Measurements from ENCODE around the gene PURA. TPM values are rescaled to one million over a fixed set of nuclear protein-coding genes. Genes with fewer than 3 reads are reported as not detected.

Gene PURA
- total RNA-seq (2012; rRNA removed), result 12.7 and 13.4 TPM in 2 replicates

DNA sequence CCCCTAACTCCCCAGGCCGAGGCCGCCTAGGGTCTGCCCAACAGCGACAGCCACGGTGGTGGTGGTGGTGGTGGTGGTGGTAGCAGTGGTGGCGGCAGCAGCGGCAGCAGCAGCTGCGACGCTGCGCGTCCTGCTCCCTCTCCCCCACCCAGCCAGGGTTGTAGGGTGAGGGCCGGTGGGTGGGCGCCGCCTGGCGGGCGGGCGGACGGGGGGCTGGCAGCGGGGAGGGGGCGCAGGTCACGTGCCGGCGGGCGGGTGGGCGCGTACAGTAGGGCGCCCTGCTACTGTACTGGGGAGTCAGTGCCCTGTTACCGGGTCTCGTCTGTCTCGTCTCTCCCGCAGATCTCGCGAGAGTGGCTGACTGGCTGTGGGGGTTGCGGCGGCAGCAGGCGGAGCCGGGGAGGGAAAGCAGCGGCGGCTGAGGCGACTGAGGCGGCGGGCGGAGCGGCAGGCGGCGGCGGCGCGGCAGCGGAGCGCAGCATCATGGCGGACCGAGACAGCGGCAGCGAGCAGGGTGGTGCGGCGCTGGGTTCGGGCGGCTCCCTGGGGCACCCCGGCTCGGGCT is at the start of gene PURA:
Gene PURA (plus strand): TSS at position 411 of the 565 bp plus-strand sequence. CDS start 73 bp downstream, at position 484.
- peaks cover 37% of the 10 kb centered on the region for H3K4me1 ChIP-seq (ENCODE audit: control insufficient read depth, insufficient read depth, low read length)
- peak within 1 kb of the TSS; percentile 88 for H3K4me3 ChIP-seq (ENCODE audit: low read length)
- peak within 1 kb of the TSS; percentile 94 for H3K4me2 ChIP-seq (ENCODE audit: low read length)
- H3K9ac ChIP-seq (ENCODE audit: low read depth, low read length), result peak within 1 kb of the TSS; percentile 86
- no peaks in the 10 kb centered on the region for H3K27me3 ChIP-seq (ENCODE audit: control insufficient read depth, insufficient read depth, low read length)
- H3K9me3 ChIP-seq (replicated peaks; ENCODE audit: low read length), result no peaks in the 10 kb centered on the region
- H3K36me3 ChIP-seq (ENCODE audit: insufficient read depth, low read length), result peaks cover 5% of the 10 kb centered on the region

DNA sequence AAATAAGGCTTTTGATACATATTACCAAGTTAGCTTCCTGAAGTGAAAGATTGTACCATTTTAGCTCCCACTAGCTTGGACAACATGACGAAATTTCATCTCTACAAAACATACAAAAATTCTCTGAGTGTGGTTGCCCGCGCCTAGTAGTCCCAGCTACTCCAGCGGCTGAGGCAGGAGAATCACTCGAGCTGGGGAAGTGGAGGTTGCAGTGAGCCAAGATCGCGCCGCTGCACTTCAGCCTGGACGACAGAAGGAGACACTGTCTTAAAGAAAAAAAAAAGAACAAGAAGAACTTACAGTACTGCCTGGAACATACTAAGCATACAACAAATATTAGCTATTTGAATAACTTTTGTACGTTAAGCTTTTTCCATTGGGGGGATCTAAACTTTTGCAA is 41.1 kb upstream of the PURA start:
- Histone ChIP-seq H3K36me3 (ENCODE audit: insufficient read depth, low read length) (no peaks in the 10 kb centered on the region), H3K4me3 (ENCODE audit: low read length) (no peak overlapping the region)

GRCh38 chr5:140073296-140073695 is 40.6 kb upstream of the PURA start:
- Histone ChIP-seq H3K4me1 (ENCODE audit: control insufficient read depth, insufficient read depth, low read length) (no peaks in the 10 kb centered on the region), H3K4me2 (ENCODE audit: low read length) (no peak overlapping the region), H3K27me3 (ENCODE audit: control insufficient read depth, insufficient read depth, low read length) (peaks cover 44% of the 10 kb centered on the region), H3K36me3 (ENCODE audit: insufficient read depth, low read length) (no peaks in the 10 kb centered on the region), H3K9ac (ENCODE audit: low read depth, low read length) (no peak overlapping the region), H3K4me3 (ENCODE audit: low read length) (no peak overlapping the region), H3K9me3 (replicated peaks; ENCODE audit: low read length) (no peaks in the 10 kb centered on the region)

More for the DNA sequence above, 41.1 kb upstream of the PURA start:
- no peak overlapping the region for H3K4me2 ChIP-seq (ENCODE audit: low read length)
- no peaks in the 10 kb centered on the region for H3K4me1 ChIP-seq (ENCODE audit: control insufficient read depth, insufficient read depth, low read length)
- H3K27me3 ChIP-seq (ENCODE audit: control insufficient read depth, insufficient read depth, low read length), result peaks cover 44% of the 10 kb centered on the region
- H3K9me3 ChIP-seq (replicated peaks; ENCODE audit: low read length), result no peaks in the 10 kb centered on the region
- H3K9ac ChIP-seq (ENCODE audit: low read depth, low read length), result no peak overlapping the region

GRCh38 chr5:140075371-140075770 is 38.5 kb upstream of the PURA start:
- Histone ChIP-seq H3K4me1 (ENCODE audit: control insufficient read depth, insufficient read depth, low read length) (no peaks in the 10 kb centered on the region), H3K4me3 (ENCODE audit: low read length) (no peak overlapping the region), H3K9me3 (replicated peaks; ENCODE audit: low read length) (no peaks in the 10 kb centered on the region), H3K27me3 (ENCODE audit: control insufficient read depth, insufficient read depth, low read length) (peaks cover 33% of the 10 kb centered on the region), H3K4me2 (ENCODE audit: low read length) (no peak overlapping the region), H3K9ac (ENCODE audit: low read depth, low read length) (no peak overlapping the region), H3K36me3 (ENCODE audit: insufficient read depth, low read length) (no peaks in the 10 kb centered on the region)

DNA sequence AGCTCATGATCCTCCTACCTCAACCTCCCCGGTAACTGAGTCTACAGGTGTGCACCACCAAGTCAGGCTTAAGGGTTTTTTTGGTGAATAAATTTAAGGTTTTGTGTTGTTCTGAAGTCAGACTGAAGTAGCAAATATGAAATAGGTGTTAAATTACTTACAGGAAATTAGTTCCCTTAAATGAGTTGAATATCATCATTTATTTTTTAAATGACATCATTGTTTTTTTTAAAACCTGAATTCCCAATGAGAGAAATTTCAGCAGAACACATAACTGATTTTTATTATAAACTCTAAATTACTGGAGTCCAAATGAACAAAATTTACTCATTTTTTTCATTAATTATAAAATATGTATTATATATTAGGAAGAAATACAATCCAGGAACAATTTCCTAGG is 37.8 kb upstream of the PURA start:
- H3K4me2 ChIP-seq (ENCODE audit: low read length), result no peak overlapping the region
- no peak overlapping the region for H3K4me3 ChIP-seq (ENCODE audit: low read length)
- peaks cover 36% of the 10 kb centered on the region for H3K27me3 ChIP-seq (ENCODE audit: control insufficient read depth, insufficient read depth, low read length)
- no peaks in the 10 kb centered on the region for H3K9me3 ChIP-seq (replicated peaks; ENCODE audit: low read length)
- no peaks in the 10 kb centered on the region for H3K36me3 ChIP-seq (ENCODE audit: insufficient read depth, low read length)
- no peaks in the 10 kb centered on the region for H3K4me1 ChIP-seq (ENCODE audit: control insufficient read depth, insufficient read depth, low read length)
- no peak overlapping the region for H3K9ac ChIP-seq (ENCODE audit: low read depth, low read length)

GRCh38 chr5:140076788-140077187 is 37.1 kb upstream of the PURA start:
- Histone ChIP-seq H3K9me3 (replicated peaks; ENCODE audit: low read length) (no peaks in the 10 kb centered on the region), H3K4me1 (ENCODE audit: control insufficient read depth, insufficient read depth, low read length) (no peaks in the 10 kb centered on the region), H3K9ac (ENCODE audit: low read depth, low read length) (no peak overlapping the region), H3K27me3 (ENCODE audit: control insufficient read depth, insufficient read depth, low read length) (peaks cover 32% of the 10 kb centered on the region), H3K36me3 (ENCODE audit: insufficient read depth, low read length) (no peaks in the 10 kb centered on the region), H3K4me3 (ENCODE audit: low read length) (no peak overlapping the region), H3K4me2 (ENCODE audit: low read length) (no peak overlapping the region)

- Histone ChIP-seq H3K4me3 (ENCODE audit: low read length) (no peak overlapping the region), H3K4me2 (ENCODE audit: low read length) (no peak overlapping the region), H3K36me3 (ENCODE audit: insufficient read depth, low read length) (no peaks in the 10 kb centered on the region), H3K9me3 (replicated peaks; ENCODE audit: low read length) (no peaks in the 10 kb centered on the region), H3K4me1 (ENCODE audit: control insufficient read depth, insufficient read depth, low read length) (no peaks in the 10 kb centered on the region), H3K27me3 (ENCODE audit: control insufficient read depth, insufficient read depth, low read length) (peaks cover 69% of the 10 kb centered on the region), H3K9ac (ENCODE audit: low read depth, low read length) (no peak overlapping the region)
Measured at GRCh38 chr5:140083120-140083519, 30.8 kb upstream of the PURA start.

DNA sequence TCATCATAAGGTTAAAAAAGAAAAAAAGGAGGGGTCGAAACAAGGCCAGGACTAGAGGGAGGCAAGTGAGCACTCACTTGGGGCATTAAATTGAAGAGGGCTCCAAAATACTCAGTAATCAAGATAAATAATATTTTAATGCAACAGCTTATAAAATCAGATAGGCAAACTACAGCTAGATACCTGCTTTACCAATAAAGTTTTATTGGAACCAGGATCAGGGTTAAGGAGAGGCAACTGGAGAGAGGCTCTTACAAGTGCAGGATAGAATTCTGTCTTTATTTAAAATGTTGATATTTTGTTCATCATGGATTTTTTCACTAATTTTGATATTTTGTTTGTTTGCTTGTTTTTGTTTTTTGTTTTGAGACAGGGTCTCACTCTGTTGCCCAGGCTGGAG is 30.3 kb upstream of the PURA start:
- Histone ChIP-seq H3K27me3 (ENCODE audit: control insufficient read depth, insufficient read depth, low read length) (peaks cover 67% of the 10 kb centered on the region), H3K4me1 (ENCODE audit: control insufficient read depth, insufficient read depth, low read length) (no peaks in the 10 kb centered on the region), H3K9ac (ENCODE audit: low read depth, low read length) (no peak overlapping the region), H3K4me3 (ENCODE audit: low read length) (no peak overlapping the region), H3K4me2 (ENCODE audit: low read length) (no peak overlapping the region), H3K36me3 (ENCODE audit: insufficient read depth, low read length) (no peaks in the 10 kb centered on the region), H3K9me3 (replicated peaks; ENCODE audit: low read length) (no peaks in the 10 kb centered on the region)

DNA sequence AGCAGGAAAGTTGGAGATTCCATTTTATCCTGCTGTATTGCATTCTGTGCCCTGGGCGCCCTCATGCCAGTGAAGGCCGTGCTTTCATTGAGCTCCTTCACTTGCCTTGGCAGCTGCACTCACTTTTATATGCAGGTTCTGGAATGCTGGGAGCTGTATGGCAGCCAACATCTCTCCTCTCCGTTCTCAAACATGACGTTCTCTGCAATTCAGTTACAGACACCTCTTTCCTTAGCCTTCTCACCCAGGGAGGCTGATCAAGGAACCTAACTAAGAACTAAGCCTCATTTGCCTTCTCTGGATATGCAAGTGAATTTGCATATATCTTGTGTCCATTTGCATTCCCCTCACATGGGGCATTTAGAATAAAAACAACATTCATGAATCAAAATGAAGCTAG is 29.4 kb upstream of the PURA start:
- peaks cover 65% of the 10 kb centered on the region for H3K27me3 ChIP-seq (ENCODE audit: control insufficient read depth, insufficient read depth, low read length)
- H3K4me2 ChIP-seq (ENCODE audit: low read length), result no peak overlapping the region
- H3K36me3 ChIP-seq (ENCODE audit: insufficient read depth, low read length), result no peaks in the 10 kb centered on the region
- H3K9ac ChIP-seq (ENCODE audit: low read depth, low read length), result no peak overlapping the region
- H3K9me3 ChIP-seq (replicated peaks; ENCODE audit: low read length), result no peaks in the 10 kb centered on the region
- no peaks in the 10 kb centered on the region for H3K4me1 ChIP-seq (ENCODE audit: control insufficient read depth, insufficient read depth, low read length)
- H3K4me3 ChIP-seq (ENCODE audit: low read length), result no peak overlapping the region

- no peaks in the 10 kb centered on the region for H3K36me3 ChIP-seq (ENCODE audit: insufficient read depth, low read length)
- H3K27me3 ChIP-seq (ENCODE audit: control insufficient read depth, insufficient read depth, low read length), result peaks cover 43% of the 10 kb centered on the region
- no peak overlapping the region for H3K4me2 ChIP-seq (ENCODE audit: low read length)
- no peak overlapping the region for H3K9ac ChIP-seq (ENCODE audit: low read depth, low read length)
- peaks cover 6% of the 10 kb centered on the region for H3K9me3 ChIP-seq (replicated peaks; ENCODE audit: low read length)
- no peak overlapping the region for H3K4me3 ChIP-seq (ENCODE audit: low read length)
- no peaks in the 10 kb centered on the region for H3K4me1 ChIP-seq (ENCODE audit: control insufficient read depth, insufficient read depth, low read length)
Measured at GRCh38 chr5:140090251-140090650, 23.7 kb upstream of the PURA start.

GRCh38 chr5:140093179-140093578 is 20.7 kb upstream of the PURA start:
- Histone ChIP-seq H3K9ac (ENCODE audit: low read depth, low read length) (no peak overlapping the region), H3K4me1 (ENCODE audit: control insufficient read depth, insufficient read depth, low read length) (no peaks in the 10 kb centered on the region), H3K9me3 (replicated peaks; ENCODE audit: low read length) (peaks cover 6% of the 10 kb centered on the region), H3K4me3 (ENCODE audit: low read length) (no peak overlapping the region), H3K4me2 (ENCODE audit: low read length) (no peak overlapping the region), H3K36me3 (ENCODE audit: insufficient read depth, low read length) (no peaks in the 10 kb centered on the region), H3K27me3 (ENCODE audit: control insufficient read depth, insufficient read depth, low read length) (peaks cover 25% of the 10 kb centered on the region)

GRCh38 chr5:140093866-140094265 is 20.0 kb upstream of the PURA start:
- Histone ChIP-seq H3K4me2 (ENCODE audit: low read length) (no peak overlapping the region), H3K4me1 (ENCODE audit: control insufficient read depth, insufficient read depth, low read length) (no peaks in the 10 kb centered on the region), H3K9me3 (replicated peaks; ENCODE audit: low read length) (peaks cover 6% of the 10 kb centered on the region), H3K4me3 (ENCODE audit: low read length) (no peak overlapping the region), H3K9ac (ENCODE audit: low read depth, low read length) (no peak overlapping the region), H3K27me3 (ENCODE audit: control insufficient read depth, insufficient read depth, low read length) (peaks cover 25% of the 10 kb centered on the region), H3K36me3 (ENCODE audit: insufficient read depth, low read length) (no peaks in the 10 kb centered on the region)

All from skeletal muscle satellite cell (primary cell).